Epithelial cell of esophagus (primary cell): Measurements from ENCODE around the gene MYH7.

Source experiments
- DNase-seq: peaks from one replicate; pipeline ENCODE4 v3.0.0; 2010; ENCODE audit warnings: low read depth
- H3K4me3 ChIP-seq: 2 replicates; pipeline ENCODE4 v1.5.1; 2011; ENCODE audit warnings: mild to moderate bottlenecking, low read length, control low read depth
- CTCF ChIP-seq: IDR thresholded peaks from 2 replicates; pipeline ENCODE4 v1.5.1; 2011; ENCODE audit warnings: low read depth, mild to moderate bottlenecking, low read length, control low read depth, inconsistent platforms; ENCODE audit not compliant: insufficient read depth; ENCODE audit errors: missing control alignments

Gene MYH7

GRCh38 chr14:23409966-23410635 is 25.4 kb downstream of the MYH7 start:
- no peak for TF ChIP-seq CTCF
- no peak for DNase-seq

GRCh38 chr14:23409475-23409874 is 26.0 kb downstream of the MYH7 start:
- no peak for TF ChIP-seq CTCF
- no peak overlapping the region for H3K4me3 ChIP-seq
- no peak for DNase-seq

More at GRCh38 chr14:23409966-23410635, 25.4 kb downstream of the MYH7 start:
- no peak overlapping the region for H3K4me3 ChIP-seq

- TF ChIP-seq CTCF, result no peak
- no peak for DNase-seq
- H3K4me3 ChIP-seq, result no peak overlapping the region
These were observed 27.2 kb downstream of the MYH7 start for GRCh38 chr14:23408307-23408630.

GRCh38 chr14:23407516-23408306 is 27.7 kb downstream of the MYH7 start, which contains the start of gene MYH6:
MYH6 (minus strand) TSS chr14:23408273; CDS start chr14:23407223, 1,050 bp downstream.
- H3K4me3 ChIP-seq, result no peak within 1 kb of the TSS
- no peak for TF ChIP-seq CTCF
- DNase-seq, result no peak

GRCh38 chr14:23406725-23407355 is 28.6 kb downstream of the MYH7 start:
- no peak overlapping the region for H3K4me3 ChIP-seq
- TF ChIP-seq CTCF, result no peak
- DNase-seq, result no peak

- H3K4me3 ChIP-seq, result no peak overlapping the region
- TF ChIP-seq CTCF, result no peak
- no peak for DNase-seq
These were observed 29.2 kb downstream of the MYH7 start for GRCh38 chr14:23406244-23406643.
